GM23248 (cell line): ENCODE measurements around the gene MYRF.

Source experiments
- EZH2 ChIP-seq: fragments of 200-600 bp; sonication (generic); IDR thresholded peaks from 2 replicates; pipeline ENCODE4 v1.6.1; 2018; ENCODE audit warnings: antibody characterized with exemption, mild to moderate bottlenecking; ENCODE audit not compliant: insufficient read depth, poor library complexity, severe bottlenecking
- EZH2phosphoT487 ChIP-seq: fragments of 200-600 bp; sonication (generic); IDR thresholded peaks from 2 replicates; pipeline ENCODE4 v1.6.1; 2018; ENCODE audit warnings: antibody characterized with exemption, moderate library complexity, mild to moderate bottlenecking, low read depth; ENCODE audit not compliant: insufficient read depth

DNA sequence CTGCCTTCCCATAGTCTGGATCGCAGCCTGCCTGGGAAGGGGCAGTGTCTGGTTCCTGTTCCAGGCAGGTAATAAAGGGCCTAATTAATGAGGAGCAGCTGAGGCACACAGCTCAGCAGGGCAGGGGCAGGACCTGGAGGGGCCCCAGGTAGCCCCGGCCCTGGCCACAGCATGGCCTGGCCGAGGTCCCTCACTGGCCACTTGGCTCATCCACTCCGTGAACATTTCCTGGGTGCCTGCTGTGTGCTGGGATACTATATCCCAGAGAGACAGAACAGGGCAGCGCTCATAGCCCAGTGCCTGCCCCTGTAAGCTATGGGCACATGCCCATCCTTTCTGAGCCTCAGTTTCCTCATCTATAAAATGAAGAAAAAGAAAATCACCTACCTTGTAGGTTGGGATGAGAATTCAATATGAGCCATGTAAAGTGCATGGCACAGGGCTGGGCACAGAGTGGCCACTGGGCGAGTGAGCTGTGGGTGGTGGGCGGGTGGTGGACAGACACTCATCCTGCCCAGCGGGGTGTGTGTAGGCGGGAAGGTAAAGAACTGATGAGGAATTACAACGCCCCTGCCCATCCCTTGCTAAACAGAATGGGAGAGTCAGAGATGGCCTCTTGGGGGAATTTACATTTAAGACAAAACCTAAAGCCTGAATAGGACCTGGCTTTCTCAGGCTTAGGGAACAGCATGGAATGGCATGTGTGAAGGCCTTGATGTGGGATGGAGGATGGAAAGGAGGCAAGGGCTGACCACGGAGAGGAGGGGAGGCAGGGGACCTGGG, 9.2 kb downstream of the MYRF start:
- TF ChIP-seq EZH2 (no peak), EZH2phosphoT487 (no peak)
